ENCODE measurements around the gene EPSTI1.

The EPSTI1 gene

DNA sequence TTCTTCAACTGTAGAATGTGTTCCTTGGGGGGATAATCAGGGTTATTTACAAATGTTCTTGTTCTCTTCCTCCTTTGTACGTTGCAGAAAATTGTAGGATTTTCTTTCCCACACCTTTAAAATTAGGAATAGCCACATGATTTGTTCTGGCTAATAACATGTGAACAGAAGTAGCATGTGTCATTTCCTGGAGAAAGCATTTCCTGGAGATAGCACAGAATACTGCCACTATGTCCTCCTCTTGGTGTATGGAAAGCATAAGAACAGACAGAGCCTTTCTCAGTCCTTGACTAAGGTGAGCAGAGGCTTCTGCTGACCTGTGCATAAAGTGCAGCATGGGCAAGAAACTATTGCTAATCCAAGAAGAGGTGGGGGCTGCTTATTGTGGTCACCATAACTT, 108.9 kb downstream of the EPSTI1 start:
- Histone ChIP-seq H3K9me3 (ENCODE audit: insufficient read depth, low read length, severe bottlenecking) (no peaks in the 10 kb centered on the region), H2AFZ (ENCODE audit: low read depth, low read length) (no peak overlapping the region), H3K27me3 (ENCODE audit: insufficient read depth, low read length, poor library complexity) (no peaks in the 10 kb centered on the region), H3K4me1 (ENCODE audit: insufficient read depth, low read length) (no peaks in the 10 kb centered on the region), H3K79me2 (ENCODE audit: insufficient read depth, low read length) (no peaks in the 10 kb centered on the region), H3K27ac (ENCODE audit: low read length) (no peak overlapping the region), H3K4me3 (ENCODE audit: low read depth in 1 of 2, low read length in 2 of 2) (no peak overlapping the region), H3K4me2 (ENCODE audit: insufficient read depth, low read length) (no peak overlapping the region), H4K20me1 (ENCODE audit: insufficient read depth, low read length) (no peaks in the 10 kb centered on the region), H3K9ac (ENCODE audit: low read depth, low read length) (no peak overlapping the region), H3K36me3 (ENCODE audit: insufficient read depth, low read length) (no peaks in the 10 kb centered on the region)
- DNase-seq, result no peak
- TF ChIP-seq, protein P1, sequence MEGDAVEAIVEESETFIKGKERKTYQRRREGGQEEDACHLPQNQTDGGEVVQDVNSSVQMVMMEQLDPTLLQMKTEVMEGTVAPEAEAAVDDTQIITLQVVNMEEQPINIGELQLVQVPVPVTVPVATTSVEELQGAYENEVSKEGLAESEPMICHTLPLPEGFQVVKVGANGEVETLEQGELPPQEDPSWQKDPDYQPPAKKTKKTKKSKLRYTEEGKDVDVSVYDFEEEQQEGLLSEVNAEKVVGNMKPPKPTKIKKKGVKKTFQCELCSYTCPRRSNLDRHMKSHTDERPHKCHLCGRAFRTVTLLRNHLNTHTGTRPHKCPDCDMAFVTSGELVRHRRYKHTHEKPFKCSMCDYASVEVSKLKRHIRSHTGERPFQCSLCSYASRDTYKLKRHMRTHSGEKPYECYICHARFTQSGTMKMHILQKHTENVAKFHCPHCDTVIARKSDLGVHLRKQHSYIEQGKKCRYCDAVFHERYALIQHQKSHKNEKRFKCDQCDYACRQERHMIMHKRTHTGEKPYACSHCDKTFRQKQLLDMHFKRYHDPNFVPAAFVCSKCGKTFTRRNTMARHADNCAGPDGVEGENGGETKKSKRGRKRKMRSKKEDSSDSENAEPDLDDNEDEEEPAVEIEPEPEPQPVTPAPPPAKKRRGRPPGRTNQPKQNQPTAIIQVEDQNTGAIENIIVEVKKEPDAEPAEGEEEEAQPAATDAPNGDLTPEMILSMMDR (IDR thresholded peaks at IDR 0.05; ENCODE audit: borderline replicate concordance, extremely low read depth, low read length, poor library complexity, severe bottlenecking), result no peak
- no peak for TF ChIP-seq EZH2 (IDR thresholded peaks at IDR 0.05; ENCODE audit: borderline replicate concordance, low read depth, low read length, severe bottlenecking)
- ATAC-seq (ENCODE audit: insufficient read depth, low read depth), result no peak

DNA sequence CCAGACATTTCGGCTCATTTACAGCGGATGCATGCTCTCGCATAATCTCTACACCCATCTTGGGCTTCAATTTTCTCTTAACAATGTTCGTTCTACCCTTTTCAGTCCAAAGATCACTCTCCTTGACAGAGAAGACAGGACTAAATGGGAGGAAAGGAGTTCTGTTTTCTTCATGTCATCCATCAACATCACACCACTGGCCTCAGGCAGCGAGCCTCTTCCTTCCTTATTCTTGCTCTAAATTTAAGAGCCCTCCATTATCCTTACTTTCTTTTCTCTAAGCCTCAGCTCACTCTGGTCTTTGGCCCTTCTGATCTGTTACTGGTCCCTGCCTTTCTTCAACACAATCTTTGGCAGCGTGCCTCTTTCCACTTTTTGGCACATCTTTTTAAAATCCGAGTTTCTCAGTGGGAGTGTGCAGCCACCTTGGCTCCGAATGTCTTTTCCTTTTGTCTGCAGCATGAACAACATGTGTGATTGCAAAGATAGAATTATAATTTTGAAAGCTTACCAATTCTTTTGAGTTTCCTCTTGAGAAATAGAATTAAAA, 111.9 kb downstream of the EPSTI1 start:
- Histone ChIP-seq H3K27me3 (ENCODE audit: insufficient read depth, low read length, poor library complexity) (no peaks in the 10 kb centered on the region), H3K4me1 (ENCODE audit: insufficient read depth, low read length) (no peaks in the 10 kb centered on the region), H3K27ac (ENCODE audit: low read length) (no peak overlapping the region), H3K4me3 (ENCODE audit: low read depth in 1 of 2, low read length in 2 of 2) (no peak overlapping the region), H3K9me3 (ENCODE audit: insufficient read depth, low read length, severe bottlenecking) (no peaks in the 10 kb centered on the region), H2AFZ (ENCODE audit: low read depth, low read length) (no peak overlapping the region), H4K20me1 (ENCODE audit: insufficient read depth, low read length) (no peaks in the 10 kb centered on the region), H3K36me3 (ENCODE audit: insufficient read depth, low read length) (no peaks in the 10 kb centered on the region), H3K4me2 (ENCODE audit: insufficient read depth, low read length) (no peak overlapping the region), H3K79me2 (ENCODE audit: insufficient read depth, low read length) (no peaks in the 10 kb centered on the region), H3K9ac (ENCODE audit: low read depth, low read length) (no peak overlapping the region)
- DNase-seq (no peak), ATAC-seq (ENCODE audit: insufficient read depth, low read depth) (no peak)
- TF ChIP-seq EZH2 (IDR thresholded peaks at IDR 0.05; ENCODE audit: borderline replicate concordance, low read depth, low read length, severe bottlenecking), result no peak
- TF ChIP-seq, protein P1 (IDR thresholded peaks at IDR 0.05; ENCODE audit: borderline replicate concordance, extremely low read depth, low read length, poor library complexity, severe bottlenecking), result no peak

DNA sequence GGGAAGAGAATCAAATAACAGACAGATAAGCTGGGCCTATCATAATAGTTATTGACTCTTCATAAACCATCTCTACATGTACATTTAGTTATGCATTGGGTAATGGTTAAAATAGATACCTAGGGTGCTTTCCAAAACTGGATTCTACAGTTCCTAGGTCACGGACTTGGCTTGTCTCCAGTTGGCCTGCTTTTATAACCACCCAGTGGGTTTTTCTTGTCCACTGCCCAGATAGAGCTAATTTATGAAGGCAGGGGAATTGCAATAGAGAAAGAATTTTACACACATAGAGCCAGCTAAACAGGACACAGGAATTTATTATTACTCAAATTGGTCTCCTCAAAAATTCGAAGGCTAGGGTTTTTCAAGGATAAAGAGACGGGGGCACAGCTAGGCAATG, 113.3 kb downstream of the EPSTI1 start:
- Histone ChIP-seq H4K20me1 (ENCODE audit: insufficient read depth, low read length) (no peaks in the 10 kb centered on the region), H3K4me2 (ENCODE audit: insufficient read depth, low read length) (no peak overlapping the region), H2AFZ (ENCODE audit: low read depth, low read length) (no peak overlapping the region), H3K36me3 (ENCODE audit: insufficient read depth, low read length) (no peaks in the 10 kb centered on the region), H3K9ac (ENCODE audit: low read depth, low read length) (no peak overlapping the region), H3K9me3 (ENCODE audit: insufficient read depth, low read length, severe bottlenecking) (no peaks in the 10 kb centered on the region), H3K79me2 (ENCODE audit: insufficient read depth, low read length) (no peaks in the 10 kb centered on the region), H3K4me1 (ENCODE audit: insufficient read depth, low read length) (no peaks in the 10 kb centered on the region), H3K27ac (ENCODE audit: low read length) (no peak overlapping the region), H3K4me3 (ENCODE audit: low read depth in 1 of 2, low read length in 2 of 2) (no peak overlapping the region), H3K27me3 (ENCODE audit: insufficient read depth, low read length, poor library complexity) (no peaks in the 10 kb centered on the region)
- DNase-seq (no peak), ATAC-seq (ENCODE audit: insufficient read depth, low read depth) (no peak)
- TF ChIP-seq, protein P1 (IDR thresholded peaks at IDR 0.05; ENCODE audit: borderline replicate concordance, extremely low read depth, low read length, poor library complexity, severe bottlenecking), result no peak
- TF ChIP-seq EZH2 (IDR thresholded peaks at IDR 0.05; ENCODE audit: borderline replicate concordance, low read depth, low read length, severe bottlenecking), result no peak
